AG04450 (cell line): ENCODE results near the gene DBH. TPM values are rescaled to one million over a fixed set of nuclear protein-coding genes. Genes with fewer than 3 reads are reported as not detected.

ENCODE experiments used
- CTCF ChIA-PET: fragments of 300-600, 350-600 bp; formaldehyde crosslinking; extraction: SDS; loops from one replicate; lab custom pipeline; 2022; ENCODE audit warnings: antibody characterized with exemption, inconsistent platforms; lab: Charles Lee
- POLR2A ChIA-PET: fragments of 350-600 bp; formaldehyde crosslinking; extraction: SDS; loops from one replicate; lab custom pipeline; 2021; ENCODE audit warnings: antibody characterized with exemption, inconsistent platforms; lab: Yijun Ruan, JAX
- DNase-seq: peaks from one replicate; pipeline ENCODE4 v3.0.0-alpha.2; 2011; ENCODE audit warnings: low read depth, low spot score
- H3K27ac ChIP-seq: one replicate; pipeline ENCODE4 v1.5.1; 2012; ENCODE audit warnings: low read depth, low read length, control low read depth
- H3K27me3 ChIP-seq: one replicate; pipeline ENCODE4 v1.6.0; 2012; ENCODE audit warnings: low read length; ENCODE audit not compliant: control insufficient read depth, insufficient read depth
- H3K4me3 ChIP-seq: 2 replicates; pipeline ENCODE4 v1.5.1; 2011; ENCODE audit warnings: mild to moderate bottlenecking, low read depth, low read length, control low read depth
- H3K9me3 ChIP-seq: 2 replicates; pipeline ENCODE4 v1.5.1; 2012; ENCODE audit warnings: low read length; ENCODE audit not compliant: control insufficient read depth, insufficient read depth
- polyA plus RNA-seq: library from polyadenylated mRNA; depleted of rRNA; stranded (reverse); fragments of >200 nt; gene quantifications from 2 replicates; pipeline ENCODE4 v1.2.3, GENCODE V29; 2011
- TF ChIP-seq, protein P1 (sequence below): IDR thresholded peaks from 2 replicates; pipeline ENCODE4 v1.5.1; 2011; ENCODE audit warnings: low read depth, low read length, control low read depth, inconsistent platforms

DBH gene
- polyA plus RNA-seq, 1 experiment, result not detected

DNA sequence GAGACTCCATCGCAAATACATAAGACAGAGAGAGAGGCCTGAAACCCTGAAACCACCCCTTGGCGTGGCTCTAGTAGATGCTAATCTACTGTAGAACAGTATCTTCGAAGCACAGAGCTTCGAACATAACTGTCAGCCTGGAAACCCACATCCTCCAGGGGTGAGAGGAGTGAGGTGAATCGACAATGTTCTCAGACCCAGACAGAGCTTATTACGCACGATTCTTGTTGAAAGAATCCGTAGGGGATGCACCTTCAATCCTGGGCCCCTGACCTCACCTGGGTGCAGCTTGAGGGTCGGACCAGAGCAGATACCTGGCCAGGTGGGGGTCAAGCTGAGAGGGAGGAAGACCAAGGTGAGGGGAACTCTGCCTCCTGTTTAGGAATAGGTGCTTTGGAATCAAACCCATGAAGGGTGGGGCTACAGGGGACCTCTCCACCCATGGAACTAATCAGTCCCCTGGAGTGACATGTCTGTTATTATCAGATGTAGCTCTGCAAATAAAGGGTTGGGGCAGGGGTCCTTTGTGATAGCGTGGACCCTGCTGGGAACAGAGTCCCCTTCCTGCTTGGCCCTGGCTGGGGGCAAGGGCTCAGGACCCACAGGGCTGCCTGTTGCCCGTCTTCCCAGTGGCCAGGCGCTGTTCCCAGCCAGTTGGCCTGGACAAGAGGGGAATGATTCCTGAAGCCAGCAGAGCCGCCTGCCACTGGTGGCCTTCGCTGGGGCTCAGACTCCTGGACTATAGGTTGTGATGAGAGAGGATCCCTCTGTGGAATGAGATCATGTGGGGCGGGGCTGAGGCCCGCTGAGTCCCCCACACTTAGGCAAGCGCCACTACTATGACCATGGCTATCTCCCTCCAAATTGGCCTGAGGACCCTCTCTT lies 41.2 kb downstream of the DBH start:
- POLR2A ChIA-PET, result no interaction called here

DNA sequence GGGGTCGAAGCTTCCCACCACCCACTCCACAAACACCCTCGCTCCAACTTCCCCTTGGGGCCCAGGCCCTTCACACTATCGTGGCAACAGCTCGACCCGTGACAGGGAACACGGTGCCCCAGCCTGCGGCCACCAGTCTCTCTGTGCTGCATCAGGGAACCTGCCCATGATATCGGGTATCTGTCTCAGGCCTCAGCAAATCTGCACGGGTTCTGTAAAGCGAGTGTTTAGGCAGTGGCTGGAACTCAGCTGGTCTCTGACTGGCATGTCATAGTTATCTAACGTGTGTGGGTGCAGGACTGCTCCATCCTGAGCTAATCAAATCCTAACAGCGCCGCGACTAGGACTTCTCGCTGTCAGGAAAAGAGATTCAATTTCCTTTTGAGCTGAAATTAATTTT lies 42.9 kb downstream of the DBH start:
- Histone ChIP-seq H3K9me3 (no peaks in the 10 kb centered on the region; the same call in 1 of the 2 replicates), H3K27me3 (peaks cover 11% of the 10 kb centered on the region), H3K27ac (no peak overlapping the region), H3K4me3 (no peak overlapping the region)
- DNase-seq, result no peak
- TF ChIP-seq, protein P1, sequence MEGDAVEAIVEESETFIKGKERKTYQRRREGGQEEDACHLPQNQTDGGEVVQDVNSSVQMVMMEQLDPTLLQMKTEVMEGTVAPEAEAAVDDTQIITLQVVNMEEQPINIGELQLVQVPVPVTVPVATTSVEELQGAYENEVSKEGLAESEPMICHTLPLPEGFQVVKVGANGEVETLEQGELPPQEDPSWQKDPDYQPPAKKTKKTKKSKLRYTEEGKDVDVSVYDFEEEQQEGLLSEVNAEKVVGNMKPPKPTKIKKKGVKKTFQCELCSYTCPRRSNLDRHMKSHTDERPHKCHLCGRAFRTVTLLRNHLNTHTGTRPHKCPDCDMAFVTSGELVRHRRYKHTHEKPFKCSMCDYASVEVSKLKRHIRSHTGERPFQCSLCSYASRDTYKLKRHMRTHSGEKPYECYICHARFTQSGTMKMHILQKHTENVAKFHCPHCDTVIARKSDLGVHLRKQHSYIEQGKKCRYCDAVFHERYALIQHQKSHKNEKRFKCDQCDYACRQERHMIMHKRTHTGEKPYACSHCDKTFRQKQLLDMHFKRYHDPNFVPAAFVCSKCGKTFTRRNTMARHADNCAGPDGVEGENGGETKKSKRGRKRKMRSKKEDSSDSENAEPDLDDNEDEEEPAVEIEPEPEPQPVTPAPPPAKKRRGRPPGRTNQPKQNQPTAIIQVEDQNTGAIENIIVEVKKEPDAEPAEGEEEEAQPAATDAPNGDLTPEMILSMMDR, result no peak
- ChIA-PET POLR2A (no interaction called here), CTCF (no interaction called here)

More for the DNA sequence above, 41.2 kb downstream of the DBH start:
- CTCF ChIA-PET, result no interaction called here
- Histone ChIP-seq H3K27me3 (peaks cover 13% of the 10 kb centered on the region), H3K27ac (no peak overlapping the region), H3K4me3 (no peak overlapping the region), H3K9me3 (no peaks in the 10 kb centered on the region; the same call in 1 of the 2 replicates)
- TF ChIP-seq, protein P1, result no peak
- DNase-seq, result no peak

DNA sequence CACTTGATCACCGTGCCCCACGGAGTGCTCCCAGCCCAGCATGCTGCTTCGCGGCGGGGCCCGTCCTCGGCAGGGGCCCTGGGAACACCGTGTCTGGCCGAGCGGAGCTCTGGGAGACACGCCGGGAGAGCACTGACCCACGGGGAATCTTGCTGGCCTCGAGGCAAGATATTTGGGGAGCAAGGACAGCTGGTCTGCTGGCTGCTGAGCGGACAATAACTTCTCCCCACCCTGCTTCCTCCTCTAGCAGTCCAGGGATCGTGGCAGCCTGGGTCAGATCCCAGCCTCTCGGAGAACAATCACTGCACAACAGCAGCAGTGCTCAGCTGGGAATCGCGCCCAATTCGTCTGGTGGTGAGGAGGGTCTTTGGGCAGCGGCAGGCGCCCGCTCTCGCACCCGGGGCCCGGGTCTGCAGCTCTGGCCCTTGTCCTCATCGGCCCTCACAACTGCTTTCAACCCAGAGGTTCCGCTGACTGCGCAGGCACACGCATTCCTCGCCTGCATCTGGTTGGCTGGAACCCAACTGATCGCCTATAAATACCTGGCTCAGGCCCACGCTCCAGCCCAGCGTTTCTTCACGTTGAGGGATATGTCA lies 43.4 kb downstream of the DBH start:
- H3K4me3 ChIP-seq, result no peak overlapping the region
- ChIA-PET CTCF (no interaction called here), POLR2A (no interaction called here)
- DNase-seq, result no peak
- H3K27me3 ChIP-seq, result peaks cover 11% of the 10 kb centered on the region
- TF ChIP-seq, protein P1, result no peak
- H3K27ac ChIP-seq, result no peak overlapping the region
- no peaks in the 10 kb centered on the region; the same call in 1 of the 2 replicates for H3K9me3 ChIP-seq

DNA sequence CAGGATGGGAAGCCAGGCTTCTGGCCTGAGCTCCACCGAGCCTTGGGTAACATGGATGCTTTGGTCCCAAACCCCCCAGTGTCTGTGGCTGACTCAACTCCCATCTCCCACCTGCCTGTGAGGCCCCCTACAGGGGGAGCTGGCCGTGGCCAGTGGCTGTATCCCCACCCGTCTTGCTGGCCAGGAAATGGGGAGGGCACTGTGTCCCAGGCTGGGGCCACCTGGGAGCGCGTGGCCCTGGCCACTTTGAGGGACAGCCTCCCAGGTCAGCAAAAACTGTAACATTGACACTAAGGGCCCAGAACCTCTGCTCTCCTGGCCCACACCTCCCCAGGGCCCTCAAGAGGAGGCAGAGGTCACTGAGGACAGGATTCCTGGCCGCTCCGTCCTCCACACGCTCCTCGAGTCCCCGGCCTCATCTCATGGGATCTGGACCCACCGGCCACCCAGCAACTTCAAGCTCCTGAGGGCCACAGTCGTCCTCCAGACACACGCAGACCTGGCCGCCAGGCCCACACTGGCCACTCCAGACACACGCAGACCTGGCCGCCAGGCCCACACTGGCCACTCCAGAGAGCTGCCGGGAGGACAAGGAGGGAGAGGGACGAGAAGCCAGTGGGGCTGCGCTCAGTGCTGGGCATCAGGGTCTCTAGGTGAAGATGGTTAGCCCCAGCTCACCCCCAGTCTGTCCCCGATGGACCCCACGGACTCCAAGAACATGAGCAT lies 44.2 kb downstream of the DBH start:
- H3K9me3 ChIP-seq, result no peaks in the 10 kb centered on the region; the same call in 1 of the 2 replicates
- H3K27me3 ChIP-seq, result peaks cover 11% of the 10 kb centered on the region
- DNase-seq, result no peak
- TF ChIP-seq, protein P1, result no peak
- POLR2A ChIA-PET, result no interaction called here
- H3K4me3 ChIP-seq, result no peak overlapping the region
- no peak overlapping the region for H3K27ac ChIP-seq
- CTCF ChIA-PET, result no interaction called here
